HG02943 (cell line): ENCODE measurements around the gene CAMK4.

Experiments
- ATAC-seq: cut with Tn5 transposase; IDR thresholded peaks from one replicate; pipeline ENCODE4 v1.9.1; 2021; ENCODE audit warnings: mild to moderate bottlenecking, low read depth, moderate library complexity; ENCODE audit not compliant: unreplicated experiment

The CAMK4 gene

GRCh38 chr5:111514087-111514486 lies 289.9 kb downstream of the CAMK4 start:
- ATAC-seq = no peak

- ATAC-seq = no peak
These were observed 293.8 kb downstream of the CAMK4 start for GRCh38 chr5:111517853-111518501.

GRCh38 chr5:111518777-111519176 lies 294.6 kb downstream of the CAMK4 start:
- no peak for ATAC-seq

- ATAC-seq = no peak
These were observed 296.7 kb downstream of the CAMK4 start for GRCh38 chr5:111520908-111521307.

GRCh38 chr5:111528056-111528455 lies 303.9 kb downstream of the CAMK4 start:
- ATAC-seq = no peak

- peak; percentile 87 for ATAC-seq
These were observed 306.1 kb downstream of the CAMK4 start for GRCh38 chr5:111530298-111530740.

- ATAC-seq = no peak
These were observed 308.9 kb downstream of the CAMK4 start for GRCh38 chr5:111532886-111533582.

GRCh38 chr5:111535879-111536549 lies 311.8 kb downstream of the CAMK4 start:
- ATAC-seq = no peak

GRCh38 chr5:111537141-111538024 lies 313.2 kb downstream of the CAMK4 start:
- ATAC-seq = no peak
